ENCODE results near the gene OLIG2.

Gene OLIG2

GRCh38 chr21:33020558-33021100 is 5.1 kb upstream of the OLIG2 start:
- no peak for DNase-seq

GRCh38 chr21:33021150-33021549 is 4.6 kb upstream of the OLIG2 start:
- no peak for DNase-seq

GRCh38 chr21:33021667-33022066 is 4.1 kb upstream of the OLIG2 start:
- DNase-seq: no peak

- DNase-seq: no peak
Observed at GRCh38 chr21:33022489-33022827, 3.3 kb upstream of the OLIG2 start.

GRCh38 chr21:33022828-33023573 is 2.7 kb upstream of the OLIG2 start:
- no peak for DNase-seq

GRCh38 chr21:33023574-33024200 is 2.0 kb upstream of the OLIG2 start:
- no peak for DNase-seq

- DNase-seq: no peak
Observed at GRCh38 chr21:33024201-33025103, 1.3 kb upstream of the OLIG2 start.

- no peak for DNase-seq
Observed at GRCh38 chr21:33025106-33025488, 638 bp upstream of the OLIG2 start.

- DNase-seq: no peak
Observed at GRCh38 chr21:33026443-33026858, 716 bp downstream of the OLIG2 start.

- DNase-seq: no peak
Observed at GRCh38 chr21:33026878-33027400, 1.2 kb downstream of the OLIG2 start.

- no peak for DNase-seq
Observed at GRCh38 chr21:33027401-33028286, 1.9 kb downstream of the OLIG2 start.

GRCh38 chr21:33028287-33028670 is 2.5 kb downstream of the OLIG2 start:
- no peak for DNase-seq

- DNase-seq: no peak
Observed at GRCh38 chr21:33028773-33029384, 3.1 kb downstream of the OLIG2 start.

GRCh38 chr21:33029385-33029921 is 3.7 kb downstream of the OLIG2 start:
- no peak for DNase-seq

- no peak for DNase-seq
Observed at GRCh38 chr21:33029975-33030461, 4.3 kb downstream of the OLIG2 start.

GRCh38 chr21:33030633-33031032 is 4.9 kb downstream of the OLIG2 start:
- DNase-seq: no peak

GRCh38 chr21:33031152-33031911 is 5.6 kb downstream of the OLIG2 start:
- no peak for DNase-seq

GRCh38 chr21:33032434-33033047 is 6.8 kb downstream of the OLIG2 start:
- DNase-seq: no peak

- DNase-seq: no peak
Observed at GRCh38 chr21:33033094-33033951, 7.6 kb downstream of the OLIG2 start.

Measured in KG1 (cell line).